ENCODE data around the gene FSTL4.

- TF ChIP-seq EP300 (IDR thresholded peaks at IDR 0.05; ENCODE audit: borderline replicate concordance in 1 of 2, low read depth in 1 of 2, low read length in 1 of 2) = no peak
- TF ChIP-seq EZH2phosphoT487 (IDR thresholded peaks at IDR 0.05; ENCODE audit: borderline replicate concordance, low read depth) = no peak
- no peak for TF ChIP-seq CTCF (IDR thresholded peaks at IDR 0.05)
- no peak for TF ChIP-seq ELF1 (IDR thresholded peaks at IDR 0.05)
- TF ChIP-seq FOXM1 (IDR thresholded peaks at IDR 0.05; ENCODE audit: low read depth) = no peak
- TF ChIP-seq RFX5 (IDR thresholded peaks at IDR 0.05; ENCODE audit: low read length) = no peak
These were observed 55.8 kb downstream of the FSTL4 start for GRCh38 chr5:133556551-133556950.

All from SK-N-SH (cell line).